GM15510 (cell line): ENCODE results near the gene KANSL1L.

ENCODE experiments used
- POLR2A ChIP-seq: IDR thresholded peaks from 3 replicates; pipeline ENCODE4 v1.6.1; 2011; ENCODE audit warnings: borderline replicate concordance; ENCODE audit not compliant: insufficient read length; ENCODE audit errors: extremely low read depth

The KANSL1L gene

DNA sequence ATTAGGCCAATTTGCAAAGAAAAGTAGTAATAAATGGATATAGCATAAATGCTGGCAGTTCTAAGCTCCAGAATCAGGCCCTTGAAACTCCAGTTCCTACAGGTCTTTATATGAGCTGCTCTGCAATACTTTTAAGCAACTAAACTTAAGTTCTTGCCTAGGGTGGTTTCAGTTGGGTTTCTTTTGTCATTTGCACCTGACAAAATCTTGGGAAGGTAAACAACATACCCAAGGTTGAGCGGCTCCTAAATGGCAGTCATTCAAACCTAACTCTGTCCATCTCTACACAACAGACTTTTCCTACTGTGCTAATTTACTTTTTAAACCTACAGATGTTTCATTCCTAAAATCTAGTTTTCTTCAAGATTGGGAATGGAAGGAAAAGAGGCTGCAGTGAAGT lies 9.3 kb upstream of the KANSL1L start:
- no peak for TF ChIP-seq POLR2A

DNA sequence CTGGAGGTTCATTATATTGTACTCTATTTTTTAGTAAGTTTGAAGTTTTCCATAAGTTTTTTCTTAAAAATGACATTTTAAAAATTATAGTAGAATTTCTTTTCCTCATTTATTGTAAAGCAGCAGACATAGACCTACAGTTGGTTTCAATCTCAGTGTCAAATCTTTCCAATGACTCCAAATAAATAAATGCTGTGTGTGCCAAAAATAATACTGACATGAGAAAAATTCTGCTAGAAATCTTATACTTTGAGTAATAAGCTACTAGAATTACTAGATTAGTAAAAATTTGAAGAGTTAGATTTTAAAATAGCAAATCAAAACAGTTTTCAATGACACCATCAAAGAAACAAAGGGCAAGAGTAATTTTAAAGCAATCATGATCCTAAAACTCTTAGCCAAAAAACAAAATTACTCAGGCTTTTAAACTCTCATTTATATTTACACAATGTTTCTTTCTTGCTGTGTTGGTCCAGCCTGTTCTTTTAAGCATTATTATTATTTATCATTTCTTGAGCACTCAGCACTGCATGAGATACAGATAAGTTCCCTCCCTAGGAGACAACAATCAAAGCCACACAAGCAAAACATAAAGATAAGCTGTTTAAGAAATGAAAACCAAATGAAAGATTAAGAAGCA lies 8.3 kb upstream of the KANSL1L start:
- TF ChIP-seq POLR2A = no peak

DNA sequence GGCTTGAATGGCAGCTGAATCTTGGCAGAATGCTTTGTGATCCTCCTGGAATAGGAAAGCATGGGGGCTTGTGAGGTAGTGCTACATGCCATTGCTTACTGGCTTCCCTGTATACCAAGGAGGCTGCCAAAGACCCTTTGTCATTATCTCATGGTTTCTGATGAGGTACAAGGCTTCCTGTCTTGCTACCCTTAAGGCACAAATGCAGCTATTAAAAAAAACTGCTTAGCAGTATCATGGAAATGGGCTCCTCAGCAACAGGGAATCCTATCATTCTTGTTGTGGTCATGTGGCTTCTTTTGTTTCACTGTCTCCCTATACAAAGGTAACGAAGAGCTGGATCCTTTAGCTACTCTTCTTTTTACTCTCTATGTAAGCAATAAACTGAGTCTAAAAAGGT lies 6.6 kb upstream of the KANSL1L start:
- no peak for TF ChIP-seq POLR2A

DNA sequence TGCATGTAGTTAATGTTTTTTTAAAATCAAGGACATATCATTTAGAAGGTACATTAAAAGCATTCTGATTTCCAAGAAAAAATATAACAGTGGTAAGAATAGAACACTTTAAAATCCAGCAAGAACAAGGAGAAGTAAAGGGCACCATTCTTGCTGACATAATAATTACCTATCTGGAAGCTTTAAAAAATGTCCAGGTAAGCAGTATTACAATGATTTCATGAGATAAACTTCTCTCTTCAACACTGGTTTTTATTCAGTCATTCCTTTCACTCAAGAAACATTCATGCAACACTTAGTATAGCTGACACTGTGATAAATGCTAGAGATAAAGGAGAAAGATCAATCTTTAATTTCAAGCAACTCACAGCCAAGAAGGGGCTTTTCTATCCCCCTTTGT lies 2.9 kb upstream of the KANSL1L start:
- no peak for TF ChIP-seq POLR2A

DNA sequence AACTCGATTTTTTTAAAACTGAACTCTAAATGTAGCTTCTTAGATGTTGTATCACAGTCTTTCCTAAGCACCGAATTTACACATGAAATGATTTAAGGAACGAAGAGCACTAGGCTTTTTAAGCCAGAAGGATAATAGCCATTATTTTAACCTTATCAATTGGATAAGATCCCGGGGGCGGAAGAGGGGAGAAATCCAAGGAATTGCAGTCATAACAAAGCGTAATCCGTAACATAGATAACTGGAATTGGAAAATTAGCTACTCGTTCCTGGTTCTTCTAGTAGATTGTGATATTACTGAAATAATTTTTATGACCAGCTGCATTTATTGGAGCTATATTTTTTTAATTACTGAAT lies 988 bp upstream of the KANSL1L start:
- no peak for TF ChIP-seq POLR2A

DNA sequence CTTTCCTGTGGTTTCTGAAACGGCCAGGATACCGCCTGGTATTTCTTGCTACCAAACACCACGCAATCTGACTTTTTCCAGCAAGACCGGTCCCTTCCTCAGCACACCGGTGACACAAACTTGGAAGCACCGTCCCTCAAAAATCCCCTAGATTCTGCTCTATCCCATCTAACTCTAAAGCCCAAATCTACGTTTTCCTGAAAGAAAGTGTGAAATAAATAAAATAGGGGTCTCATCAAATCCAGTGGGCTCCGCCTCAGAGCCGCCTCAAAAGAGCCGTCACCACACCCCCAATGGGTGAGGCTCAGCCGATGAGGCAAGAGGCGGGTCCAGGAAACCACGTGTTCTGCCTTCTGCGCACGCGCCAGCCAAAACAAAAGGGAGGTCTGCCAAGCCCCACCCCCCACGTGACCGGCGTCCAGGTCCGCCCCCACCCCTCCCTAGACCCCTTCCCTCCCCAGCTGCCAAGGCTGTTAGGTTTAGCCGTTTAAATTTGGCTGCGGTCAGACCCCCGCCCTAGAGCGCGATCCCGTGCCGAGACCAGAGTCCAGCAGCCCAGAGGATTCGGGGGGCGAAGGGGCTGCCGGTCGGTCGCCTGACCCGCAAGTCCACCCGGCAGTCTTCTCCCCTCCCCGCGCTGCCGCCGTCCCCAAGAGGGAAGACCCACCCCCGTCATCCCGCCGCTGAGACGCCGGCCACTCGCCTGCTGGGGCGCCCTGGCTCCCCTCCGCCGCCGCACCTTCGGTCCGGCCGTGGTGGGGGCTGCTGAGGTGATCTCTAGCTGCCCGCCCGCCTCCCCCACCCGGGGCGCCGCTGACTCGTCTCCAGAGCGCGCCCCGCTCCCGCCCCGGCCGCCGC lies 534 bp downstream of the KANSL1L start:
- peak; percentile 32 for TF ChIP-seq POLR2A

DNA sequence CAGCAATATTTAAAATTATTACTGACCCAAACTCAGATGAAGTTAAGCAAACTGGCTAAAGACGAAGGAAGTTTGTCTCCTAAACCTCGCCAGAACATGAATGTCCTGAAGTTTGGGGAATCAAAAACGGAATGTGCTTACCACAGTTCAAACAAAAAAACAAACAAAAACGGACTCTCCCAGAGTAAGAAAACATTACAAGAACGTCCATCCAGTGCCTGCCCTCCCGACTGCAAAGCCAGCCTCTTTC lies 1.1 kb downstream of the KANSL1L start:
- TF ChIP-seq POLR2A = no peak

DNA sequence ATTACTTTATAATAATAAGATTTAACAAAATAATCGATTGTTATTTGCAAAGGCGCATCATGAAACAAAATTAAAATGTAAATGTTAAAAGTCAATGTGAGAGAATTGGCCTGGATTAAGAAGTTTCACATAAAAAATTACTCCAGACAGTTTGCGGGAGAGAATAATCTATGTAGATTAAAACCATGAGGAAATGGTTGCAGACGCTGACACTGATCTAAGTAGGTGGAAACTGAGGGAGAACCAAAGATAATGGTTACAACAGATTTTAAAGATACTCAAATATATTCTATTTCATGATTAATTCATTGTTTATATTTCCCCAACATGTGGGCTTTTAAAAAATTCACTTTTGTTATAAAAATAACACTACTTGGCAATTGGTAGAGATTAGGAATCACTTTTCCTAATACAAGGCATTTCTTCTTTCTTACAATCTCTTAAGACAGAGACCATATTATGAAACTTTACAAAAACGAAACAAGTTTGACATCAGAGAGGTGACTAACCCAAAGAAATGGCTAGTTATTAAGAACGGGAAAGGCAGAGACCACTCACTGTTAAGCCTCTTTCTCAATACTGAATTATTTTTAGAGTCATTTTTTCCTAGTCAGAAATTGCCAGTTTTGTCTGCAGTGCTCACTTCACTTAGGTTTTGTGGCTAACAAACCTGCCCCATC lies 1.6 kb downstream of the KANSL1L start:
- TF ChIP-seq POLR2A = no peak

DNA sequence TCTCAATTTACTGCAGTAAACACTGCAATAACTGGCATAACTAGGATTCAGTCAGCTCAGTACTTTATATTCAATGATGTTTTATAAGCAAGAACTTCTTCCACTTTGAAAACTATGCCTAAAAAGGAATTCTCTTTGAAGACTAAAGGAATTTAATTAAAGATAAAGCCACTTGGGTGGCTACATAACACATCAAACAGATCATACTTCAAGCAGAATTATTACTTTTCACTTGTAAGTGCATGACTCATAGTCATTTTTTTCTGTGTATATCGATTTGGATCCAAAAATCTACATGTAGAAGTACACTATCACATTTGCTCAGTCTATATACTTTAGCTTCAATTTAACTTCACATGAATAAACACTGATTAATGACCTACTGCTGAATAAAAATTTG lies 4.0 kb downstream of the KANSL1L start:
- TF ChIP-seq POLR2A = no peak

DNA sequence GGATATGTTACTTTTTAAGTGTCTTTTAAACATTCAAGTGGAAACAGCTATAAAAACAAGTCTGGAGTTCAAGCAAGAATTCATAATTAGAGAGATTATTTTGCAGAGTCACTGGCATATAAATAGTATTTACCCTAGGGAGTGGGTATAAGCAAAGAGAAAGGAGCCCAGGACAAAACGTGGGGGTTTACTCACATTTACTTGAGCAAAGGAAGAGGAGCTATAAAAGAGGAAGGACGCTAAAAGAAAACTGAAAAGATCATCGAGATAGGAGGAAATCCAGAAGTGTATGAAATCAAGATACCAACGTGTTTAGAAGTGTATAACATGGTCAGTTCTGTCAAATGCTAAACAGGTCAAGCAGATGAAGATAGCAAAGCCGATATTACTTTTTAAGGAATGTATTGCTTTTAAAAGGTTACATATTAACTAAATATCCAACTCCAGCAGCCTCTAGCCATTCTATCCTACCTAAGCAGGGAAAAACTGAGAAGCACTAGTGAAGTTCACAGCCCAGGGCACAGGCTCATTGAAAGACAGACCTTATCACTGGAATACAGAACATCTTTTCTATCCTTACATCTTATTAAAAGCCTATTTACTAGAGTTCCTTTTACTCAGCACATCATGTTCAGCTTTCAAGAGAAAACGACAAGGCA lies 8.6 kb downstream of the KANSL1L start:
- TF ChIP-seq POLR2A = no peak

DNA sequence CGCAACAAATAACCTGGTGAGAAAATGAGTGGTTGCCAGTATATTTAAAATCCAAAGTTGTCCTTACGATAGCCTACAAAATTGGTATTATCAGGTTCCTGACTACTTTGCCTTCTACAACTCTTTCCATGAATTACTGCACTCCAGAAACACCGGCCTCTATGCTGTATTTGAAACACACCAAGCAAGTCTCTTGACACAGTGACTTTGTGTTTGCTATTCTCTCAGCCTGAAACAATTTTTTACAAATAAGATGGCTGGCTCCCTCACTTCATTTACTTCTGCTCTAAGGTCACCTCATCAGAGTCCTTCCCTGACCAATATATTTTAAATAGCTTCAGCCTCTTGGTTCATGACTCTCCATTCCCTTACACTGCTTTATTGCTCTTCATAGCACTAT lies 12.2 kb downstream of the KANSL1L start:
- TF ChIP-seq POLR2A = no peak

DNA sequence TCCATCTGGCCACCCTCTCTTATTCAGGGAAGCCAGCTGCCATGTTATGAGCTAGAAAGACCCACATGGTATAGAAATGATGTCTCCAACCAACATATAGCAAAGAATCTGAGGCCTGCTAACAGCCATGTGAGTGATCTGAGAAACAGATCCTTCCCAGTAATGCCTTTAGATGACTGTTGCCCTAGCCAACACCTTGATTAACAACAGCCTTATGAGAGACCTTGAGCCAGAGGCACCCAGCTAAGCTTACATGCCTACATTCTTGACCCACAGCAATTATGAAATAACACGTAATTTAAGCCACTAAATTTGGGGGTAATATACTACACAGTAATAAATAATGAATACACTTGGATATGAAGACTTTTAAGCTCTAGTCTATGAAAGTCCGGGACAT lies 13.0 kb downstream of the KANSL1L start:
- no peak for TF ChIP-seq POLR2A

DNA sequence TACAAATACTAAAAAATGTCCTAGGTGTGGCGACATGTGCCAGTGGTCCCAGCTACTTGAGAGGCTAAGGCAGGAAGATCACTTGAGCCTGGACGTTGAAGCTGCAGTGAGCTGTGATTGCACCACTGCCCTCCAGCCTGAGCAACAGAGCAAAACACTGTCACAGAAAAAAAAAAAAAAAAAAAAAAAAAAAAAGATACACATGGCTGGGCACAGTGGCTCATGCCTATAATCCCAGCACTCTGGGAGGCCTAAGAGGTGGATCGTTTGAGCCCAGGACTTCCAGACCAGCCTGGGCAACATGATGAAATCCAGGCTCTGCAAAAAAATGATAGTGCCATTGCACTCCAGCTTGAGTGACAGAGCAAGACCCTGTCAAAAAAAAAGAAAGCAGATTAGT lies 13.7 kb downstream of the KANSL1L start:
- TF ChIP-seq POLR2A = no peak

DNA sequence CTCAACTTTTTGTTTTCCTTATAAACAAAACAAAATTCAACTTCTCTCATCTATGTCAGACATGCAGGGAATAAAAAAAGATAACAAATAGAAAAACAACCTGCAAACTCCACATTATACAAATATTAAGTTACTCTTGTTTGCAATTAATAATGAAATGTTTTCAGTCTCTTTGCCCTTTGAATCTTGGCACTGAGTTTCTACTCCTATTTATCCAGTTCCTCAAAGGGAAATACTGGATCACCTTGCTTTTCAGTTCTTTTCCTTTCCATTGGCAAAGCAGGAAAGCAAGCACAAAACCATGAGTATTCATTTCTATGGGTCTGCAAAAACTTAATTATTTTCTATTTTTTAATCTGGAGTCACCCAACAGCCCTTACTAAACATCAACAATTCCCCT lies 23.6 kb downstream of the KANSL1L start:
- TF ChIP-seq POLR2A = no peak

DNA sequence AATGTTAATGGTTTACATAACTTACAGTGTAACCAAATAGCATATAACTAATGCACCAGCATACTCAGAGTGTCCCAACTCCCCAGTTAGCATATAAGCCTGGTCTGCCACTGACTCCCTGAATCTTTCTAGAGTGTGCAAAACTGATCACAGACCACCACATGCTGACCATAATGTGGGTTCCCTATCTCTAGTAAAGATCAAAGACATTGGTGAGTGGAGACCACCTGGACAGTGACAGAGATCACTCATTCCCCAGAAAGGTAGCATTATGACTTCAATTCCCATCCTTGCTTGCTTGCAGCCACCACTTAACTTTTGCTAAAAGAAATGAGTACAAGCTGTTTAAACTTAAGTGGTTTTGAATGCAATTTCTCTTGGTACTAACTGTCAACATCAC lies 39.0 kb downstream of the KANSL1L start:
- TF ChIP-seq POLR2A = no peak

DNA sequence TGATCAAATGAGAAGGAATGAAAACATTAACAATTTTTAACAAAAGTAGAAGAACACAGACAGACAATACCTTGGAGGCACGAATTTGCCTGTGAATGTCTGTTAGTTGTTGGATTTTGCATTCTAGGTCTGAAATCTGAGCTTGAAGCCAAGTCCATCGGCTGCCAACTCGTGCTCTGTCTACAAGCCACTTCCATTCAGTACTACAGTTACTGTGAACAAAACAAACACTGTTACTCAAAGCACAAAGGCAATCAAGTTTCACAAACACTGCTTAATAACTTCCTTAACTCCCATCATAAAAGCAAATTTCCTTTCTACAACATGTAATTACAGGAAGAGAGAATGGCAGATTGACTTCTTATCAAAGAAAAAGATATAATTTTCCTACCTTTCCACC lies 42.2 kb downstream of the KANSL1L start:
- TF ChIP-seq POLR2A = no peak

DNA sequence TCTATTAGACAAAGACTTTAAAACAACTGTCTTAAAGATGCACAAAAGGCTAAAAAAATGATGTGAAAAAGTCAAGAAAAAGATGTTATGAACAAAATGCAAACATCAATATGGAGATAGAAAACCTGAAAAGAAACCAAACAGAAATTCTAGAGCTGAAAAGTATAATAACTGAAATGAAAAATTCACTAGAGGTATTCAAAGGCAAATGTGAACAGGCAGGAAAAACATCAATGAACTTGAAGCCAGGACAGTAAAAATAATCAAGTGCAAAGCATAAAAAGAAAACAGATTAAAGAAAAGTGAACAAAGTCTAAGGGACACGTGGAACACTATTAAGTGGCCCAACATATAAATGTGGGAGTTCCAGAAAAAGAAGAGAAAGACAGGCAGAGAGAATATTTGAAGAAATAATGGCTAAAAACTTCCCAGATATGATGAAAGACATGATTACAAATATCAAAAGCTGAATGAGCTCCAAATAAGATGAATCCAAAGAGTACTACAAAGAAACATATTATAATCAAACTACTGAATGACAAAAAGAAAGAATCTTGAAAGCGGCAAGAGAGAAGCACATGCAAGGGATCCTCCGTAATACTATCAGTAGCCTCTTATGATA lies 57.5 kb downstream of the KANSL1L start:
- no peak for TF ChIP-seq POLR2A
